CD8-positive, alpha-beta memory T cell (primary cell): ENCODE measurements around the gene COL26A1. TPM values are rescaled to one million over a fixed set of nuclear protein-coding genes. Genes with fewer than 3 reads are reported as not detected.
"Not testable (repeated sequence)": the region's sequence is repeated elsewhere in the genome, so short reads cannot be mapped to it uniquely, and the experiment has no call there.

Experiments
- CTCF ChIA-PET: fragments of 350-600 bp; sonication (Branson Sonifier 250); formaldehyde crosslinking; loops from one replicate; lab custom pipeline; 2021; ENCODE audit warnings: antibody characterized with exemption; lab: Charles Lee
- POLR2A ChIA-PET: fragments of 350-600 bp; sonication (Branson Sonifier 250); formaldehyde crosslinking; loops from one replicate; lab custom pipeline; 2021; ENCODE audit warnings: antibody characterized with exemption; lab: Charles Lee
- DNase-seq, 5 donors: peaks; one replicate each; pipeline versions ENCODE4 v3.0.0 to v3.0.0-alpha.2; 2020 to 2022; ENCODE audit warnings: mixed read lengths in 1 of 5
- H3K27ac ChIP-seq: one replicate; pipeline ENCODE4 v1.7.0; 2013; ENCODE audit warnings: low read depth, mild to moderate bottlenecking, low read length, moderate library complexity
- H3K27me3 ChIP-seq: 2 replicates; pipeline ENCODE4 v1.7.0; 2013; ENCODE audit warnings: low read length, mild to moderate bottlenecking; ENCODE audit not compliant: insufficient read depth, poor library complexity, severe bottlenecking
- H3K36me3 ChIP-seq: 2 replicates; pipeline ENCODE4 v1.7.0; 2013; ENCODE audit warnings: mild to moderate bottlenecking, low read length, moderate library complexity; ENCODE audit not compliant: insufficient read depth
- H3K4me1 ChIP-seq: 2 replicates; pipeline ENCODE4 v1.7.0; 2013; ENCODE audit warnings: mild to moderate bottlenecking, low read length, moderate library complexity; ENCODE audit not compliant: insufficient read depth
- H3K4me3 ChIP-seq: 2 replicates; pipeline ENCODE4 v1.7.0; 2013; ENCODE audit warnings: mild to moderate bottlenecking, low read length
- H3K9me3 ChIP-seq: 2 replicates; pipeline ENCODE4 v1.7.0; 2013; ENCODE audit warnings: mild to moderate bottlenecking, low read length
- H3K27ac Mint-ChIP-seq, 8 donors: one replicate each; pipeline ENCODE4 v1.8.0; 2020 to 2021; ENCODE audit warnings: mixed read lengths in 8 of 8, mild to moderate bottlenecking in 6 of 8, inconsistent platforms in 3 of 8, moderate library complexity in 3 of 8
- H3K27me3 Mint-ChIP-seq, 2 donors: one replicate each; pipeline ENCODE4 v1.8.0; 2020 to 2021; ENCODE audit warnings: mixed read lengths in 2 of 2, mild to moderate bottlenecking in 1 of 2, moderate library complexity in 1 of 2
- H3K36me3 Mint-ChIP-seq, 3 donors: one replicate each; pipeline ENCODE4 v1.8.0; 2020 to 2021; ENCODE audit warnings: mixed read lengths in 3 of 3, inconsistent platforms in 1 of 3, mild to moderate bottlenecking in 1 of 3
- H3K4me1 Mint-ChIP-seq, 3 donors: one replicate each; pipeline ENCODE4 v1.8.0; 2020 to 2021; ENCODE audit warnings: mixed read lengths in 3 of 3, inconsistent platforms in 1 of 3, mild to moderate bottlenecking in 1 of 3
- H3K4me3 Mint-ChIP-seq, 7 donors: one replicate each; pipeline ENCODE4 v1.8.0; 2020 to 2021; ENCODE audit warnings: mixed read lengths in 7 of 7, mild to moderate bottlenecking in 6 of 7, moderate library complexity in 4 of 7, inconsistent platforms in 2 of 7
- H3K9me3 Mint-ChIP-seq, 5 donors: one replicate each; pipeline ENCODE4 v1.8.0; 2020 to 2022; ENCODE audit warnings: mixed read lengths in 5 of 5, mild to moderate bottlenecking in 3 of 5, moderate library complexity in 2 of 5, inconsistent platforms in 1 of 5
- polyA plus RNA-seq: library from polyadenylated mRNA; unstranded; fragments of 300-500 nt; fragmentation: Illumina TruSeq; gene quantifications from one replicate; pipeline ENCODE4 v1.2.3, GENCODE V29; 2021
- total RNA-seq, 2 experiments: library from RNA; stranded (reverse); gene quantifications; one replicate each; pipeline ENCODE4 v1.2.3, GENCODE V29; 2021

COL26A1 gene
- total and polyA plus RNA-seq, 3 experiments from 2014 or later: not detected

GRCh38 chr7:101501351-101501750 lies 138.7 kb downstream of the COL26A1 start:
- Mint-ChIP-seq H3K27me3 (peaks cover 3 to 7% of the 10 kb centered on the region in 2 donors), H3K4me3 (no peak overlapping the region), H3K4me1 (no peaks in the 10 kb centered on the region), H3K27ac (no peak overlapping the region), H3K36me3 (no peaks in the 10 kb centered on the region), H3K9me3 (no peaks in the 10 kb centered on the region)
- DNase-seq: no peak
- Histone ChIP-seq H3K4me1 (no peaks in the 10 kb centered on the region), H3K27ac (no peak overlapping the region), H3K36me3 (no peaks in the 10 kb centered on the region), H3K4me3 (no peak overlapping the region), H3K27me3 (no peaks in the 10 kb centered on the region), H3K9me3 (no peaks in the 10 kb centered on the region)
- CTCF ChIA-PET: interaction anchor here (0.6 to 0.7 kb wide), 2 partner anchors 111 to 386 kb away, joined by 3 to 4 read pairs; no protein-coding TSS in a partner anchor
- POLR2A ChIA-PET: no interaction called here

GRCh38 chr7:101502466-101503098 lies 139.9 kb downstream of the COL26A1 start:
- no peak overlapping the region for H3K27ac Mint-ChIP-seq
- peaks cover 0 to 2% (median 2%) of the 10 kb centered on the region in 3 donors for H3K4me1 Mint-ChIP-seq
- DNase-seq: no peak
- no peaks in the 10 kb centered on the region for H3K36me3 Mint-ChIP-seq
- Histone ChIP-seq H3K27ac (no peak overlapping the region), H3K4me1 (no peaks in the 10 kb centered on the region), H3K4me3 (no peak overlapping the region), H3K9me3 (no peaks in the 10 kb centered on the region), H3K36me3 (no peaks in the 10 kb centered on the region), H3K27me3 (no peaks in the 10 kb centered on the region)
- POLR2A ChIA-PET: no interaction called here
- no peak overlapping the region for H3K4me3 Mint-ChIP-seq
- H3K27me3 Mint-ChIP-seq: peaks cover 9% of the 10 kb centered on the region in 2 donors
- CTCF ChIA-PET: no interaction called here
- no peaks in the 10 kb centered on the region for H3K9me3 Mint-ChIP-seq

GRCh38 chr7:101505510-101505909 lies 142.8 kb downstream of the COL26A1 start:
- H3K4me1 ChIP-seq, H3K4me1 Mint-ChIP-seq, H3K9me3 Mint-ChIP-seq, CTCF ChIA-PET, H3K27ac Mint-ChIP-seq, H3K36me3 Mint-ChIP-seq, H3K4me3 Mint-ChIP-seq, POLR2A ChIA-PET, H3K36me3 ChIP-seq, H3K27me3 ChIP-seq, H3K9me3 ChIP-seq, DNase-seq, H3K4me3 ChIP-seq, H3K27ac ChIP-seq: not testable (repeated sequence)
- H3K27me3 Mint-ChIP-seq: peaks cover 20 to 24% of the 10 kb centered on the region in 2 donors

- Histone ChIP-seq H3K27ac (no peak overlapping the region), H3K4me1 (no peaks in the 10 kb centered on the region), H3K36me3 (no peaks in the 10 kb centered on the region), H3K9me3 (no peaks in the 10 kb centered on the region), H3K4me3 (no peak overlapping the region), H3K27me3 (peaks cover 4% of the 10 kb centered on the region)
- Mint-ChIP-seq H3K4me3 (no peak overlapping the region), H3K4me1 (peaks cover 0 to 6% (median 5%) of the 10 kb centered on the region in 3 donors), H3K9me3 (peaks cover 0 to 2% (median 0%) of the 10 kb centered on the region in 5 donors), H3K27ac (no peak overlapping the region), H3K27me3 (peaks cover 20 to 22% of the 10 kb centered on the region in 2 donors), H3K36me3 (no peaks in the 10 kb centered on the region)
- no peak for DNase-seq
- ChIA-PET POLR2A (no interaction called here), CTCF (no interaction called here)
These were observed 143.9 kb downstream of the COL26A1 start for GRCh38 chr7:101506531-101506930.

GRCh38 chr7:101507327-101507726 lies 144.7 kb downstream of the COL26A1 start:
- no peaks in the 10 kb centered on the region for H3K36me3 ChIP-seq
- H3K4me3 ChIP-seq: no peak overlapping the region
- H3K9me3 ChIP-seq: no peaks in the 10 kb centered on the region
- H3K27ac Mint-ChIP-seq: no peak overlapping the region
- H3K4me1 Mint-ChIP-seq: peaks cover 0 to 6% (median 5%) of the 10 kb centered on the region in 3 donors
- peak overlapping the region in 1 of 7 donors; percentile 33 for H3K4me3 Mint-ChIP-seq
- peaks cover 4% of the 10 kb centered on the region for H3K27me3 ChIP-seq
- POLR2A ChIA-PET: no interaction called here
- H3K27ac ChIP-seq: no peak overlapping the region
- H3K4me1 ChIP-seq: no peaks in the 10 kb centered on the region
- H3K9me3 Mint-ChIP-seq: peaks cover 0 to 2% (median 0%) of the 10 kb centered on the region in 5 donors
- H3K27me3 Mint-ChIP-seq: peaks cover 21 to 23% of the 10 kb centered on the region in 2 donors
- no peak for DNase-seq
- CTCF ChIA-PET: interaction anchor here (0.8 kb wide), 1 partner anchor 143 kb away, joined by 3 read pairs; no protein-coding TSS in a partner anchor
- H3K36me3 Mint-ChIP-seq: no peaks in the 10 kb centered on the region

GRCh38 chr7:101507791-101508252 lies 145.1 kb downstream of the COL26A1 start:
- no peaks in the 10 kb centered on the region for H3K36me3 ChIP-seq
- H3K27me3 ChIP-seq: peaks cover 4% of the 10 kb centered on the region
- H3K4me1 ChIP-seq: no peaks in the 10 kb centered on the region
- POLR2A ChIA-PET: no interaction called here
- DNase-seq: peak in 1 of 5 donors; percentile 19
- CTCF ChIA-PET: interaction anchor here (0.8 kb wide), 1 partner anchor 144 kb away, joined by 3 read pairs; no protein-coding TSS in a partner anchor
- H3K4me3 Mint-ChIP-seq: no peak overlapping the region
- H3K27ac Mint-ChIP-seq: no peak overlapping the region
- H3K4me1 Mint-ChIP-seq: peaks cover 0 to 6% (median 5%) of the 10 kb centered on the region in 3 donors
- peaks cover 0 to 2% (median 0%) of the 10 kb centered on the region in 5 donors for H3K9me3 Mint-ChIP-seq
- H3K9me3 ChIP-seq: no peaks in the 10 kb centered on the region
- H3K4me3 ChIP-seq: no peak overlapping the region
- H3K27me3 Mint-ChIP-seq: peaks cover 22 to 26% of the 10 kb centered on the region in 2 donors
- no peaks in the 10 kb centered on the region for H3K36me3 Mint-ChIP-seq
- no peak overlapping the region for H3K27ac ChIP-seq

- ChIA-PET POLR2A (no interaction called here), CTCF (no interaction called here)
- Mint-ChIP-seq H3K27ac (no peak overlapping the region), H3K4me3 (no peak overlapping the region), H3K36me3 (no peaks in the 10 kb centered on the region), H3K4me1 (peaks cover 0 to 6% (median 5%) of the 10 kb centered on the region in 3 donors), H3K9me3 (peaks cover 0 to 2% (median 0%) of the 10 kb centered on the region in 5 donors), H3K27me3 (peaks cover 16 to 34% of the 10 kb centered on the region in 2 donors)
- no peaks in the 10 kb centered on the region for H3K4me1 ChIP-seq
- H3K4me3 ChIP-seq: no peak overlapping the region
- DNase-seq: no peak
- H3K27me3 ChIP-seq: peaks cover 4% of the 10 kb centered on the region
- no peaks in the 10 kb centered on the region for H3K36me3 ChIP-seq
- H3K9me3 ChIP-seq: no peaks in the 10 kb centered on the region
- no peak overlapping the region for H3K27ac ChIP-seq
These were observed 147.6 kb downstream of the COL26A1 start for GRCh38 chr7:101510297-101510696.

GRCh38 chr7:101511965-101512364 lies 149.3 kb downstream of the COL26A1 start:
- no peak for DNase-seq
- no peak overlapping the region for H3K27ac Mint-ChIP-seq
- Histone ChIP-seq H3K4me1 (no peaks in the 10 kb centered on the region), H3K9me3 (no peaks in the 10 kb centered on the region), H3K36me3 (no peaks in the 10 kb centered on the region), H3K27me3 (peaks cover 4% of the 10 kb centered on the region), H3K4me3 (no peak overlapping the region), H3K27ac (no peak overlapping the region)
- H3K9me3 Mint-ChIP-seq: peaks cover 0 to 2% (median 0%) of the 10 kb centered on the region in 5 donors
- peaks cover 14 to 42% of the 10 kb centered on the region in 2 donors for H3K27me3 Mint-ChIP-seq
- H3K4me3 Mint-ChIP-seq: no peak overlapping the region
- no peaks in the 10 kb centered on the region for H3K36me3 Mint-ChIP-seq
- ChIA-PET POLR2A (no interaction called here), CTCF (no interaction called here)
- peaks cover 0 to 6% (median 5%) of the 10 kb centered on the region in 3 donors for H3K4me1 Mint-ChIP-seq
